Loucy (cell line): Measurements from ENCODE around the gene PPIE.
"Not testable (repeated sequence)": the region's sequence is repeated elsewhere in the genome, so short reads cannot be mapped to it uniquely, and the experiment has no call there.

Source experiments
- H2AFZ ChIP-seq: fragments of 200-600 bp; sonication (generic); 2 replicates; pipeline ENCODE4 v1.6.0; 2016; ENCODE audit warnings: antibody characterized with exemption, mild to moderate bottlenecking, low read length, moderate library complexity
- H3F3A ChIP-seq: fragments of 200-600 bp; 2 replicates; pipeline ENCODE4 v1.6.0; 2016; ENCODE audit warnings: antibody characterized with exemption, low read depth, mild to moderate bottlenecking
- H3K27me3 ChIP-seq: fragments of 200-600 bp; sonication (generic); 2 replicates; pipeline ENCODE4 v1.6.1; 2014; ENCODE audit warnings: low read length, mild to moderate bottlenecking; ENCODE audit not compliant: insufficient read depth, poor library complexity, severe bottlenecking
- H3K36me3 ChIP-seq: fragments of 200-600 bp; sonication (generic); 2 replicates; pipeline ENCODE4 v1.6.1; 2016; ENCODE audit warnings: low read length; ENCODE audit not compliant: insufficient read depth
- H3K4me1 ChIP-seq: fragments of 200-600 bp; sonication (generic); 2 replicates; pipeline ENCODE4 v1.5.1; 2014; ENCODE audit warnings: low read length, mild to moderate bottlenecking; ENCODE audit not compliant: insufficient read depth, poor library complexity, severe bottlenecking
- H3K4me2 ChIP-seq: fragments of 200-600 bp; sonication (generic); 2 replicates; pipeline ENCODE4 v1.6.0; 2014; ENCODE audit warnings: antibody characterized with exemption, low read length, low read depth, mild to moderate bottlenecking; ENCODE audit not compliant: poor library complexity, severe bottlenecking
- H3K4me3 ChIP-seq: fragments of 200-600 bp; sonication (generic); 2 replicates; pipeline ENCODE4 v1.5.1; 2014; ENCODE audit warnings: low read length, mild to moderate bottlenecking, mixed read lengths; ENCODE audit not compliant: poor library complexity, severe bottlenecking
- H3K79me2 ChIP-seq: fragments of 200-600 bp; sonication (generic); 2 replicates; pipeline ENCODE4 v1.6.1; 2014; ENCODE audit warnings: low read length; ENCODE audit not compliant: insufficient read depth
- H3K9ac ChIP-seq: fragments of 200-600 bp; sonication (generic); 2 replicates; pipeline ENCODE4 v1.6.0; 2014; ENCODE audit warnings: mild to moderate bottlenecking, low read depth, low read length, moderate library complexity; ENCODE audit not compliant: poor library complexity, severe bottlenecking
- H3K9me2 ChIP-seq: fragments of 200-600 bp; sonication (generic); replicated peaks from 2 replicates; pipeline ENCODE4 v1.6.1; 2016; ENCODE audit warnings: low read depth, low read length, mixed read lengths
- H3K9me3 ChIP-seq: fragments of 200-600 bp; sonication (generic); 2 replicates; pipeline ENCODE4 v1.6.1; 2014; ENCODE audit warnings: mild to moderate bottlenecking, antibody characterized with exemption, low read length, low read depth; ENCODE audit not compliant: insufficient read depth
- H4K20me1 ChIP-seq: fragments of 200-600 bp; sonication (generic); 2 replicates; pipeline ENCODE4 v1.6.0; 2014; ENCODE audit warnings: antibody characterized with exemption, low read length, mild to moderate bottlenecking; ENCODE audit not compliant: insufficient read depth, poor library complexity, severe bottlenecking
- EZH2phosphoT487 ChIP-seq: fragments of 200-600 bp; IDR thresholded peaks from 2 replicates; pipeline ENCODE4 v1.6.1; 2018; ENCODE audit warnings: antibody characterized with exemption, mild to moderate bottlenecking, moderate library complexity, borderline replicate concordance
- TF ChIP-seq, protein P1 (sequence below): fragments of 200-600 bp; sonication (generic); conservative IDR thresholded peaks from 2 replicates; pipeline ENCODE4 v1.5.1; 2014; ENCODE audit warnings: mild to moderate bottlenecking, antibody characterized with exemption, low read length

PPIE gene

DNA sequence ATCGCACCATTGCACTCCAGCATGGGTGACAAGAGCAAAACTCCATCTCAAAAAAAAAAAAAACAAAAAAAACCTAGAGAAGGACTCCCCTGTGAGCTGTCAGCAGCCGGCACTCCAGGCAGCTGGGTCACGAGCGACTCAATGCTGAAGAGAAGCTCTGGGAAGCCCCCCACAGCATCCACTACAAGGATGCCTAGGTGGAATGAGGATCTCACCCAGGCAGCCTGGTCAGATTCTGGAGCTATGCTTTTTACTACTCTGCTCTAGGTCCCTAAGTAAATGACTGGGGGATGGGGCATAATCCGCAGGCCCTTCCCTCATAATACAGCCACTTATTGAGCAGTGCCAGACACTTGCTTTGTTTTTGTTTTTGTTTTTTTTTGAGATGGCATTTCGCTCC, 43.4 kb downstream of the PPIE start:
- no peak overlapping the region for H3K4me3 ChIP-seq
- H3K36me3 ChIP-seq, result no peaks in the 10 kb centered on the region
- no peak overlapping the region for H2AFZ ChIP-seq
- no peak overlapping the region for H3K4me2 ChIP-seq
- no peaks in the 10 kb centered on the region for H3K79me2 ChIP-seq
- no peaks in the 10 kb centered on the region for H3K9me2 ChIP-seq
- H3K9me3 ChIP-seq, result no peaks in the 10 kb centered on the region
- H4K20me1 ChIP-seq, result no peaks in the 10 kb centered on the region
- no peaks in the 10 kb centered on the region for H3K27me3 ChIP-seq
- TF ChIP-seq, protein P1, sequence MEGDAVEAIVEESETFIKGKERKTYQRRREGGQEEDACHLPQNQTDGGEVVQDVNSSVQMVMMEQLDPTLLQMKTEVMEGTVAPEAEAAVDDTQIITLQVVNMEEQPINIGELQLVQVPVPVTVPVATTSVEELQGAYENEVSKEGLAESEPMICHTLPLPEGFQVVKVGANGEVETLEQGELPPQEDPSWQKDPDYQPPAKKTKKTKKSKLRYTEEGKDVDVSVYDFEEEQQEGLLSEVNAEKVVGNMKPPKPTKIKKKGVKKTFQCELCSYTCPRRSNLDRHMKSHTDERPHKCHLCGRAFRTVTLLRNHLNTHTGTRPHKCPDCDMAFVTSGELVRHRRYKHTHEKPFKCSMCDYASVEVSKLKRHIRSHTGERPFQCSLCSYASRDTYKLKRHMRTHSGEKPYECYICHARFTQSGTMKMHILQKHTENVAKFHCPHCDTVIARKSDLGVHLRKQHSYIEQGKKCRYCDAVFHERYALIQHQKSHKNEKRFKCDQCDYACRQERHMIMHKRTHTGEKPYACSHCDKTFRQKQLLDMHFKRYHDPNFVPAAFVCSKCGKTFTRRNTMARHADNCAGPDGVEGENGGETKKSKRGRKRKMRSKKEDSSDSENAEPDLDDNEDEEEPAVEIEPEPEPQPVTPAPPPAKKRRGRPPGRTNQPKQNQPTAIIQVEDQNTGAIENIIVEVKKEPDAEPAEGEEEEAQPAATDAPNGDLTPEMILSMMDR, result no peak
- H3K4me1 ChIP-seq, result no peaks in the 10 kb centered on the region
- H3F3A ChIP-seq, result no peaks in the 10 kb centered on the region
- no peak overlapping the region for H3K9ac ChIP-seq

DNA sequence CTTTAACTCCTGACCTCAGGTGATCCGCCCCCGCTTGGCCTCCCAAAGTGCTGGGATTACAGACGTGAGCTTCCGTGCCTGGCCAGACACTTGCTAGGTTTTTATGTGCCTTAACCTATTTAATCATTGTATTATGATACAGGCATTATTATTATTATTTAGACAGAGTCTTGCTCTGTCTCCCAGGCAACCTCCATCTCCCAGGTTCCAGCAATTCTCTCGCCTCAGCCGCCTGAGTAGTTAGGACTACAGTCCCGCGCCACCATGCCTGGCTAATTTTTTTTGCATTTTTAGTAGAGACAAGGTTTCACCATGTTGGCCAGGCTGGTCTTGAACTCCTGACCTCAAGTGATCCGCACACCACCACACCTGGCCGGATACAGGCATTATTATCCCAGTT, 44.0 kb downstream of the PPIE start:
- not testable (repeated sequence) for H4K20me1 ChIP-seq, H3K9ac ChIP-seq, H2AFZ ChIP-seq, H3K9me3 ChIP-seq, H3F3A ChIP-seq, H3K4me2 ChIP-seq, H3K4me1 ChIP-seq, H3K9me2 ChIP-seq, H3K36me3 ChIP-seq, H3K79me2 ChIP-seq, H3K4me3 ChIP-seq, H3K27me3 ChIP-seq

DNA sequence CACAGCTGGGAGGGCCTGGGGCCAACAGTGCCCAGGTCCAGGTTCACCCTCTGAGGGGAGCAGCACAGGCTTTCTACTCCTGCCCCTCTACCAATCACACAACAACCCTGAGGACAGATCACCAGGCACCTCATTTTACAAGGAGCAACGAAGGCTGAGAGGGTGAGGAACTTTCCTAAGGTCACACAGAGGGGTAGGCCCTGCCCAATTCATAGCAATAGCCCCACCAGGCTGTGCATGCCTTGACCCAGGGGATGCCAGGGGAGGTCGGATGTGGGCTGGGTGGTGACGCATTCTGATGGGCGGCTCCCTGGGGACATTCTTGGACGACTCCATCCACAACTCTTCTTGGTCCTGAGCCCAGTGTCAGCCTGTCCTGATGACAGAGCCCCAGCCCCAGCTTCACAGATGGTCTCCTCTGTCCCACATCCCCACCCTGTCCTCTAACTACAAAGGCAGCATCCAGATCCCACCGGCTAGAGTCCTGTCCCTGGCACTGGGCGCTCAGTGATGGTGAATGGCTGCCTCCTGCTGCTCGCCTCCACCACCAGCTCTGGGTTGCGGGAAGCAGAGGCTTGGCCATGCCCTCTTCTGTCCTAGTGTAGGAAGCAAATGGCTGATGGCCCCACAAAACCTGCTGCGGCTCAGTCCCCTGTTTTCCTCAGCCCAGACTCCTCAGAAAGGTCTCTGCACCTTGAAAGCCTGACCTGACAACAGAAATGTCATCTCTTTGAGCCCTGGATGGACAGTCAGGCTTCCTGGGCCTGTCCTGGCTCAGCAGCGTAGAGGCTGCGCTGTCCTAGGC, 47.8 kb downstream of the PPIE start:
- not testable (repeated sequence) for H3K4me3 ChIP-seq, H3K9me2 ChIP-seq, H3K27me3 ChIP-seq, H3K36me3 ChIP-seq, H3K79me2 ChIP-seq, H3K4me2 ChIP-seq, H3K9ac ChIP-seq, H3K9me3 ChIP-seq, H2AFZ ChIP-seq, H3K4me1 ChIP-seq, H4K20me1 ChIP-seq, H3F3A ChIP-seq

DNA sequence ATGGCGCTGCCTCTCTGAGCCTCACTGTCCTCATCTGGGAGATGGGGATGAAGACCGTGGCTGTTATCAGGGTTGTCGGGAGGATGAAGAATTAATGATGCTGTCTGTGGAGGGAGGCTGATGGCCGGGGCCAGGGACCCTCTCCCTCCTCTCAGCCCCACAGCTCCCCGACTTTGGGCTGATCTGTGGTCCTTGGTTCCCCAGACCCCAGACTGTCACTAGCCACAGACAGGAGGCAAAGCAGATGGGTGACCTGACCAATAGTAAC, 48.4 kb downstream of the PPIE start:
- not testable (repeated sequence) for H4K20me1 ChIP-seq, H3K27me3 ChIP-seq, H3K9me2 ChIP-seq, H3F3A ChIP-seq, H3K4me2 ChIP-seq, H3K79me2 ChIP-seq, H3K9me3 ChIP-seq, H3K4me3 ChIP-seq, H2AFZ ChIP-seq, H3K36me3 ChIP-seq, H3K9ac ChIP-seq, H3K4me1 ChIP-seq

DNA sequence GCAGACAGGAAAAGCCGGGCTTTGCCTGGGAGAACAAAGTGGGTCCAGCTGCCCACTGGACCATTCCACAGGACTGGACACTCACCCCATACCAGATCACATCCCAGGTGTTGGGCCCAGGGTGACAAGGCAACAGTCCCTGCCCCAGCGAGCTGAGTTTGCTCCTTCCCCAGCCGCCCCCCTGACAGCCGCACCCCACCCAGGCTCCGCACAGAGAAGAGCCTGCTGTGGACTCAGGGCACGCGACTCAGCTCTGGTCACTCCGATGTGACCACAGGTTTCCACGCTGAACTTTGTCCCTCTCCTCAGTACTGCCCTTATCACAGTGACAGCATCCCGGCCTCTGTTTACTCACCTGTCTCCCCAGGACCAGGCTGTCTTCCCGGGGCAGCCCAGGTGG, 48.8 kb downstream of the PPIE start:
- no peaks in the 10 kb centered on the region for H3K79me2 ChIP-seq
- H3K9me2 ChIP-seq, result no peaks in the 10 kb centered on the region
- H3K4me2 ChIP-seq, result no peak overlapping the region
- H3K27me3 ChIP-seq, result no peaks in the 10 kb centered on the region
- H3K4me1 ChIP-seq, result no peaks in the 10 kb centered on the region
- TF ChIP-seq EZH2phosphoT487, result no peak
- TF ChIP-seq, protein P1, result no peak
- no peaks in the 10 kb centered on the region for H3K9me3 ChIP-seq
- H3F3A ChIP-seq, result no peaks in the 10 kb centered on the region
- no peaks in the 10 kb centered on the region for H3K36me3 ChIP-seq
- no peaks in the 10 kb centered on the region for H4K20me1 ChIP-seq
- H2AFZ ChIP-seq, result no peak overlapping the region
- H3K9ac ChIP-seq, result no peak overlapping the region
- H3K4me3 ChIP-seq, result no peak overlapping the region

GRCh38 chr1:39787964-39788363, 49.3 kb downstream of the PPIE start:
- H4K20me1 ChIP-seq, H3K79me2 ChIP-seq, H3K4me1 ChIP-seq, H3K9ac ChIP-seq, H3K36me3 ChIP-seq, H3K9me3 ChIP-seq, H3K9me2 ChIP-seq, H3K27me3 ChIP-seq, H2AFZ ChIP-seq, H3K4me3 ChIP-seq, H3K4me2 ChIP-seq, H3F3A ChIP-seq: not testable (repeated sequence)
